HEK293T (cell line): ENCODE measurements around the gene DCAF5.

Experiments used
- ARNT ChIP-seq: fragments of 450-650 bp; IDR thresholded peaks from 2 replicates; pipeline ENCODE4 v1.6.1; 2017; ENCODE audit warnings: mild to moderate bottlenecking
- BHLHE40 ChIP-seq: fragments of 450-650 bp; IDR thresholded peaks from 2 replicates; pipeline ENCODE4 v1.6.1; 2016; ENCODE audit warnings: mild to moderate bottlenecking, moderate library complexity, borderline replicate concordance
- ELF4 ChIP-seq: fragments of 450-650 bp; IDR thresholded peaks from 2 replicates; pipeline ENCODE4 v1.6.1; 2017; ENCODE audit warnings: antibody characterized with exemption
- FOXA1 ChIP-seq: fragments of 450-650 bp; IDR thresholded peaks from 2 replicates; pipeline ENCODE4 v1.6.1; 2016; ENCODE audit warnings: mild to moderate bottlenecking
- FOXK2 ChIP-seq: fragments of 450-650 bp; IDR thresholded peaks from 2 replicates; pipeline ENCODE4 v1.6.1; 2016; ENCODE audit warnings: mild to moderate bottlenecking
- FOXM1 ChIP-seq: fragments of 450-650 bp; IDR thresholded peaks from 2 replicates; pipeline ENCODE4 v1.6.1; 2017; ENCODE audit warnings: mild to moderate bottlenecking, borderline replicate concordance
- HDGF ChIP-seq: fragments of 450-650 bp; IDR thresholded peaks from 2 replicates; pipeline ENCODE4 v1.6.1; 2017; ENCODE audit warnings: antibody characterized with exemption, borderline replicate concordance
- NFRKB ChIP-seq: fragments of 450-650 bp; IDR thresholded peaks from 2 replicates; pipeline ENCODE4 v1.6.1; 2016; ENCODE audit warnings: mild to moderate bottlenecking, moderate library complexity
- SP1 ChIP-seq: fragments of 450-650 bp; IDR thresholded peaks from 2 replicates; pipeline ENCODE4 v1.6.1; 2017
- SUZ12 ChIP-seq: fragments of 450-650 bp; IDR thresholded peaks from 2 replicates; pipeline ENCODE4 v1.6.1; 2016; ENCODE audit warnings: mild to moderate bottlenecking
- TARDBP ChIP-seq: fragments of 450-650 bp; IDR thresholded peaks from 2 replicates; pipeline ENCODE4 v1.6.1; 2016

GRCh38 chr14:69097974-69098373 lies 54.9 kb downstream of the DCAF5 start:
- no peak for TF ChIP-seq SUZ12
- TF ChIP-seq SP1: no peak
- no peak for TF ChIP-seq BHLHE40
- no peak for TF ChIP-seq TARDBP
- TF ChIP-seq FOXA1: no peak
- no peak for TF ChIP-seq FOXM1
- TF ChIP-seq FOXK2: no peak
- TF ChIP-seq ARNT: no peak
- TF ChIP-seq HDGF: no peak
- no peak for TF ChIP-seq ELF4
- no peak for TF ChIP-seq NFRKB
